GM19351 (cell line): ENCODE data around the gene ROMO1.
A peak's percentile ranks its signal among the peaks of the same experiment; 100 is the strongest.
"Not testable (repeated sequence)": the region's sequence is repeated elsewhere in the genome, so short reads cannot be mapped to it uniquely, and the experiment has no call there.

Experiments used
- ATAC-seq: cut with Tn5 transposase; IDR thresholded peaks from one replicate; pipeline ENCODE4 v1.9.1; 2021; ENCODE audit warnings: mild to moderate bottlenecking, moderate library complexity; ENCODE audit not compliant: unreplicated experiment

Gene ROMO1

DNA sequence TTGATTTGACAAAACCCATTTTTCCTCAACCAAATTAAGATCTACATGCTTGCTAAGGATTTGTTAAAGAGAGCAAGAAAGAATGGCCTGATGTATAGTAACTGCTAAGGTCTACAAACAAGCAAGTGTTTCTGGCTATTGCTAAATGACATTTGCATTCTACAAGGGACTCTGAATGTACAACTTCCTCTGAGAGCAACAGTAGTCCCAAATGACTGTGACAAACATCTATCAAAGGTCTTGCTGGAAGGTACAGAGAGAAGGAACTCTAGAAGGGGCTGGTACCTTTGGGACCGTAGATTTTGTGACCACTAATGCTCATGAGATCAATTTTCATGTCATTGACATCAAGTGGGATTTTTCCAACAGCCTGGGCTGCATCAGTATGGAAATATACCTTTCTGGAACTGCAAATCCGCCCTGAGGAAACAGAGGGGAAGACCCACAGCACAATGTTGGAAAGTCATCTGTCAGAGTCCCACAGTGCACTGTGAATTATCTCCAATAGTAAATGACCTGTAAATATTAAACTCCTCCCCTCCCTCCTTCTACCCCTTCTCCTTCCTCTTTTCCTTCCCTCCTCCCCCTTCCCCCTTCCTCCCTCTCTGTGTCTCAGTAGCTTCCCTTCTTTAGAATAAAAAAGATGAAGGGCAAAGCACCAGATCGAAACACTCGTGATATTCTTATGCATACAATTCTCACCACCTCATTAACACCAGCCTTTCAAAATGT is 18.6 kb upstream of the ROMO1 start:
- no peak for ATAC-seq

DNA sequence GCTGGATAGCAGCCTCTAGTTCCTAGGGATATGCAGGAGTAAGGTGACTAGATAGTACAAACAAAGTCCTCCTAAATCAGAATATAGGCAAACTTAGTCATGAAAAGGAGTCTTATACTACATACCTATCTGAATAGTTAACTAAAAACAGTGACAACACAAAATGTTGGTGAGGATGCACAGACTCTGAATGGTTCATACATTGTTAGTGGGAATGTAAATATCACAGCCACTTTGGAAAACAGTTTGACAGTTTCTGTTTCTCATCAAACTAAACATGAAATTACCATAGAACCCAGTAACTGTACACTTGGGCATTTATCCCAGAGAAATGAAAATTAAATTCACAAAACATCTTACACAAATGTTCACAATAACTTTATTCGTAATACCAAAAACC is 17.2 kb upstream of the ROMO1 start:
- no peak for ATAC-seq

DNA sequence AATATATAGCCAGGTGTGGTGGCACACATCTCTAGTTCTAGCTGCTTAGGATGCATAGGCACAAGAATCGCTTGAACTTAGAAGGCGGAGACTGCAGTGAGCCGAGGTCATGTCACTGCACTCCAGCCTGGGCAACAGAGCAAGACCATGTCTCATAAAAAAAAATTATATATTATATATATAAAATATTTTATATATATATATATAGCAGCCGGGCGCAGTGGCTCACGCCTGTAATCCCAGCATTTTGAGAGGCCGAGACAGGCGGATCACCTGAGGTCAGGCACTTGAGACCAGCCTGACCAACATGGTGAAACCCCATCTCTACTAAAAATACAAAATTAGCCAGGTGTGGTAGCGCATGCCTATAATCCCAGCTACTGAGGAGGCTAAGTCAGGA is 13.8 kb upstream of the ROMO1 start:
- ATAC-seq = not testable (repeated sequence)

DNA sequence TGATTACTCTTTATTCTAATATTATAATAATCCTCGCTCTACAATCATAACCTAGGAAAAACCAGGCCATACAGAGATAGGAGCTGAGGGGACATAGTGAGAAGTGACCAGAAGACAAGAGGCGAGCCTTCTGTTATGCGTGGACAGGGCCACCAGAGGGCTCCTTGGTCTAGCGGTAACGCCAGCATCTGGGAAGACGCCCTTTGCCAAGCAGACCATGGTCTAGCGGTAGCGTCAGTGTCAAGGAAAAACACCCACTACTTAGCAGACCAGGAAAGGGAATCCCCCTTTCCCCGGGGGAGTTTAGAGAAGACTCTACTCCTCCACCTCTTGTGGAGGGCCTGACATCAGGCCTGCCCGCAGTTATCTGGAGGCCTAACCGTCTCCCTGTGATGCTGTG is 12.3 kb upstream of the ROMO1 start:
- not testable (repeated sequence) for ATAC-seq

DNA sequence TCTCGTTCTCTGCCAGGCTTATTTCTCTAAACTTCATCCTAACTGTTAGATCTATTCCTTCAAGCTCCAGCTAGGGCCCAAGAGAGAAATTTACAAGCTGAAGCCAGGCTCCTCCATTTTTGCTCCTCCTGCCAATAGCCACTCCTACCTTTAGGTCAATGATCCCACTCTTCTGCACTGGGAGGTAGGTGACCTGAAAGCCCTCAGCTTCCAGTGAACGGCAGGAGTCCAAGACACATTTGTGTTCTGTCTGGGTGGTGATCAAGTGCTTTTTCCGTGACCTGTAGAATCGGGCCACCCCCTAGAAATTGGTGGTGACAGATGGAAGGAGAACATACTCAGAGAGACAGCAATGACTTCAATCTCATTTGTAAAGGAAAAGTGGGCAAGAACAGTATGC is 8.9 kb upstream of the ROMO1 start:
- no peak for ATAC-seq

DNA sequence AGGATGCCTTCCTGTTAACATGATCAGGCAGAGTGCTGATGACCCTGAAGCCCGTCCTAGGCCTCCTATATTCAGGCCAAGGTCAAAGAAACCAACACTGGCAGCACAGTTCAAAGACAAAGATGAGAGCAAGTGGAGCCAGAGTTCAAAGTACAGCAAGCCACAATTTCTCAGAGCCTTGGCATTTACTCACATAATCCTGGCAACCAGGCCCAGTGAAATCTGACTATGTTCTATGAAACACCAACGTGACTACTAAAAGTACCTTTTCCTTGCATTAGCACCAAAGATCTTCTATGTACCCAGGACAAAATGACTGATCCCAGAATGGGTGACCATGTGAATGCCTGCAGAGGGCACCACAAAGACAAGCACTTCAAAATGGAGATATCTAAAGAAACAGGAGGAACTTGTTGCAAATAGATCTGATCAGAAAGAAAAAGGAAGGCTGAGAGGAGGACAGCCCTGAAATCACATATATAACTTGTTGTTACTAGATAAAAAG is 3.9 kb upstream of the ROMO1 start:
- no peak for ATAC-seq

DNA sequence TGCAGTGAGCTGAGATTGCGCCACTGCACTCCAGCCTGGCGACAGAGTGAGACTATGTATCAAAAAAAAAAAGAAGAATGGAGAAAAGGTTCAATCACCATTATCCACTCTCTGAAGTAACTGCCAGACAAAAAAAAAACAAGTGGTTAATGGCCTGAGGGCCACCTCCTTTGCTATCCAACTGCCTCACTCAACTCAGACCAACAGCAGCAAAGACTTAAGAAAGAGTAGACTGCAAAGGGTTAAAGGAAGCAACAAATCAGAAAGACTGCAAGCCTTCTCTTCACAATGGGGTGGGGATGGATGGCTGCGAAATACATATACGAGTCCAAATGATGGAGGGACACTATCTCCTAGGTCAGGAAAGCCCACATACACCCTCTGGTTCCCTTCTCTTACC is 3.2 kb upstream of the ROMO1 start:
- ATAC-seq = no peak

DNA sequence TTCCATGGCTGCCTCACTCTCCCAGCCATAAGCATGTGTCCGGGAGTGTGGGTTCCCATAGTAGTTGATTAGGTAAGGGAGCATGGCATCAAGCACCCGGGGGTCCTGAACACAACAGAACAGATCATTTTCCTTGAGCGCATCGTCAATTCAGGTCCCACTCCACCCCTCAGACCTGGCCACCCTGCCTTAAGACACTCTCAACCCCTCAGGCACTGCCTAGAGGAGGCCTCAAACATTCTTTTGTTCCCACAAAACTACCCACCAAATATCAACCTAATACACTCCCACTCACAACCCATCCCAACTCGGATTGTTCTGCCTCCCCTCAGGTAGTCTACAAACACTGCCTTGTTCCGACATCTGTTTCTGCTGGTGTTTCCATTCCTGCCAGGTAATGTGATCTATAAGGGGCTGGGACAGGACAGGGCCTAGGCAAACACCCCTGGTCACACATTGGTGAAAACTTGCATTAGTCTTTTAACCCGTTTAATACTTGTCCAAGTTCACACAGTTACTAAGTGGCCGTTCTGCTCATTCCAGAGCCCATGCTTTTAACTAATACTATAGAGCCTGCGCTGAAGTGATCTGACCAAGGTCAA is 1.4 kb upstream of the ROMO1 start:
- ATAC-seq = no peak

DNA sequence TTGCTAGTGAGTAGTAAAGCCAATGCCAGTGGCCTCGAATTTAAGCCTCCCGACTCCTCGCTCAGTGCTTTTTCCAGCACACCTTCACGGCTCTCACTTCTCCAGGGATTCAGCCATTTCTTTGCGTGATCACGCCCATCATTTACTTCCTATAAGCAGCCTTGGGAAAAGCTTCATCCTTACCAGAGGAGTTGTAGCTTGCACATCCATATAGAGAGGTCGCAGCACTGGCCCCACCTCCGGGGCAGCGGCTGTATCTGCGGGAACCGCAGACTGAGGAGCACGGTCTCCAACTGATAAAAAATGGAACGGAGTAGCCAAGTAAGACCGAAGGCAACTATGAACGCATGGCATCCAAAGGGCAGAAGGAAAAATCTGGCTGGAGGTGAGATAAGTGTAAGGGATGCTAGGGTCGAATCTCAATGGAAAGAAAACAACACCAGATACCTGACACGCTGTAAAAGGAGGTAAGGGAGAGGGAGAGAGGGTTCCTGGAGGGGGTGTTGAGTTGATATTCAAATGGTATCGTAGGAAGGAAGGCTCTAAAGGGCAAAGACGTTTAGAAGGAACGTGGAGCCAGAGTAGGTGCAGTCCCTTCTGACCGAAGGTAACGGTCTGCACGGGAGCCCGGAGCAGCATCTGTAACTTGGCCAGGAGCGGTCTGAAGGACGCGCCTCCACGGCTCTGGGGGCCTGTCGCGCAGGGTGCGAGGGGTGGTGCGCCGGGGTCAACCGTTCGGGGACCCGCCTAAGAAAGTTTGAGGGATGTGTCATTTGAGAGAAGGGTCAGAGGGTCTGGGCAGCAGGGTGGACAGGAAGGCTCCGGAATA is 693 bp upstream of the ROMO1 start:
- peak; percentile 28 for ATAC-seq

DNA sequence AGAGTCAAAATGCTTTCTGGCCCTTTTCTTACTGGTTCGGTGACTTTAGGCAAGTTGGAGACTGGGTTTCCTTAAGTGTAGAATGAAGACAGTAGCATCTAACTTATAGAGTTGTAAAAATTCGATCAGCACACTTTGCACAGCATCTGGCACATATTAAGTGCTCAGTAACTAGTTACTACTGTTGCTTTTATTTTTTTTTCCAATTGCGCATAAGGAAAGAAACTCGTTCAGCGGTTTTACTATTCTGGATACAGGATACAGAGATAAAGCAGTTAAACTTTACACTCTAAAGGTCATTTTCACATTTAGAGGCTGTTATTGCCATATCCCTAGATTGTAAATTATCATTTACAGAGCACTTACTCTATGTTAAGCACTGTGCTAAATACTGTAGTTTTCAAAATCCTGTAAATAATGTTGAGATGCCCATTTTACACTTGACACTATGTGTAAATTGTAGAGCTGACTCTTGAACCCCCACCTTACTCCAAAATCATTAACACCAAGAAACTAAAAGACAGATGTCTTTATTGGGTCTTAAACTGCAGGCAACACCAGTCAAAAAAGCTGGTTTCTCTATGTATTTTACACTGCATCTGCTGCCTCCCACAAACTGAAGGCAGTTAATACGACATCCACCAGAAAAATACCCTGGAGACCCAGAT is 886 bp downstream of the ROMO1 start:
- ATAC-seq = no peak

DNA sequence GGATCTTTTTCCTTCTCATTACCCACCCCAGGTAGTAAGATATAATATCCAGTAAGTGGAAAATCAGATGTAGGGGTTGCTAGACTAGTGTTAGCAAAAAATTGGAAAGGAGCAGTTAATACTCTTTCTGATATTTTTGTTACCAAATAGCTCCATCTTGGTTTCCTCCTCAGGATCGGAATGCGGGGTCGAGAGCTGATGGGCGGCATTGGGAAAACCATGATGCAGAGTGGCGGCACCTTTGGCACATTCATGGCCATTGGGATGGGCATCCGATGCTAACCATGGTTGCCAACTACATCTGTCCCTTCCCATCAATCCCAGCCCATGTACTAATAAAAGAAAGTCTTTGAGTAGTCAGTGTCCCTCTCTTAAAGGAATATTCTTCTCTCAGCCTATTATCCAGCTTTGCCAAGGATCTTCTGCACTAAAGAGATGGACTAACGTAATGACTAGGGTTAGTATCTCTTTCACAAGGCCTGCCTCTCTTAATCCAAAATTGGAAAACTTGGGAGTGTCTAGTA is 1.5 kb downstream of the ROMO1 start:
- ATAC-seq = no peak

DNA sequence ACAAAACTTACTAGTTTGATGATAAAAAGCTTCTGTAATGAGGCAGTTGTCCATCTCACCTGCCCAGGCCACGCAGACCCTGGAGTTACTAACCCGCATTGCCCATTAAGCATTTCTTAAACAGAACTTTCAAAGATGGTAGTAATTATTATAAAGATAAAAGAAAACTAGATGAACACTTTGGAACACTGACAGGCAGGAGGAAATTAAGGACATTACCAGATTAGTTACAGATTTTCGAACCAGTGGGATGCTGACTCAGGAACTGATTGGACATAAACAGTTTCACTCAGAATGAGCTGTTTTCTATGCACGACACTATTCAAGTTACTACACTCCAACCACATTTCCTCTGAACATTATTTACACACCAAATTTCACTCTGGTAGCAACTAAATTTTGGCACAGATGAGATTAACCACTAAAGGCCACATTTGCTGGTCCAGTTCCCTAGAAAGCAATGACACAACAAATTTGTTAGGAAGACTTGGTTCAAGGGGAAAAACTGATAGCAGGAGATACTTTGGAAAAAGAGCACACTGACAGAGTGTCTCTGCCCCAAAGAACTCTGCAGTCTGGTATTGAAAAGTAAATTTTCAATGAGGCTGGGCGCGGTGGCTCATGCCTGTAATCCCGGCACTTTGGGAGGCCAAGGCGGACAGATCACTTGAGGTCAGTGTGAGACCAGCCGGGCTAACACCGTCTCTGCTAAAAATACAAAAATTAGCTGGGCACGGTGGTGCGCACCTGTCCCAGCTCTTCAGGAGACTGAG is 3.0 kb downstream of the ROMO1 start:
- no peak for ATAC-seq

DNA sequence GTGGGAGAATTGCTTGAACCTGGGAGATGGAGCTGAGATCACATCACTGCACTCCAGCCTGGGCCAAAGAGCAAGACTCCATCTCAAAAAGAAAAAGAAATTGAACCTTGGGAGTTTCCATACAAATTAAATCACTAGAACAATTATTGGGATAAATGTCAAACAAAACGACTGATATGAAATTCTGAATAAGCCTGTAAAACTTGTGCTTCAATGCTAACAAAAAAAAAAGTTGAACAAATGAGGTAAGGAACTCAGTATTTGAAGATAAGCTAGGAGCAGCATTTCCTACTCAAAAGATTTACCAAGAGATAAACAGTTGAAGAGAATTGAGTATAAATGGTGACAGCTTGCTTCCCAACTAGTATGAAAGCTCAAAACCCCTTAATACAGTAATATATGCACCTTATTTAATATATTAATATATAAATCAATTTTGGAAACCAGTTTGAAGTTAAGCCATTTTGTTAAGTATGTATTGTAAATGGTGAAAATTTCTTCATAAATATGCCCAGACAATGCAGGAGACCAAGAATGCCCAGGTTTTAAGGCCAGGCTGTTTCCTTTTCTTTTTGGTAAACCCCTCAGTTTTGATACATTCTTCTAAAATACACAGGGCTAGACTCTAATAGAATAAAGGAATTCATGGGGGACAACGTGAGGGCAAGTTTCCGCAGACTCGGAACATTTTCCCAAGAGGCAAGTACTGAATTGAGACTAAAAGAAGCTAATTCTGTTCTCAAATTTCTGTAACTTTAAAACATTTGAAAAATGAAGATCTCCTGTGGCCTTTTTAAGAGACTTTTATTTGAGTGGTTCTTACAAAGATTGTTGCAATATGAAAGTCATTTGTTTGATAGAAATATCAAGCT is 3.9 kb downstream of the ROMO1 start:
- no peak for ATAC-seq

DNA sequence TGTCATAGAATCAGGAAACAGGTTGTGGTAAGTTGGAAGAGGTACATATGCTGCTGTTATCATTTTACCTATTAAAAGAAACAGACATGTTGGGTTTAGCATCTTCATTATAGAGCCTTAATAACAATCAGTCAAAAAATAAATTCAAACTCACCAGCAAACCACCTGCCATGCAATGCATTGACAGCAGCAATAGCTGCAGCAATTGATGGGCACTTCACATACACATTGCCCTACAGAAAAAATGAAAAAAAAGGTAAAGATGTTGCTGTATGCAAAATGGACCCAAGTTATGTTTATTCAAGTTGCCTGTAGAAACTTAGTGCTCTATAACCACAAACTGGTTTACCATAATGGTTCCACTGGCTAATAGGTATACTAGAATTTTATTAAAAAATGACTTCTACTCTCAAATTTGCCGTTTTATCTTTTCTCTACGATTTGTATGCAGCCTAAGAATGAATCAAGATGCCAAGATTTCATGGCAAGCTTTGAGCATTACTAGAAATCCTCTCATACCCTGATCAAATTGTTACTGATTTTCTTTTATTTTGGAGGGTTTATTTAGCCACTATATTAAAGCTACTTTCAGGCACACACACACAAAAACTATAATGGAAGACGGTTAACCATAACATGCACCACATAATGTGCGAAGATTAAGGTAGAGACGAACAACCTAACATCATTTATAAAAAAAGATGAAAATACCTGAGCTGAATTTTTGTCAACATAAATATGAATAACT is 5.5 kb downstream of the ROMO1 start:
- ATAC-seq = no peak

DNA sequence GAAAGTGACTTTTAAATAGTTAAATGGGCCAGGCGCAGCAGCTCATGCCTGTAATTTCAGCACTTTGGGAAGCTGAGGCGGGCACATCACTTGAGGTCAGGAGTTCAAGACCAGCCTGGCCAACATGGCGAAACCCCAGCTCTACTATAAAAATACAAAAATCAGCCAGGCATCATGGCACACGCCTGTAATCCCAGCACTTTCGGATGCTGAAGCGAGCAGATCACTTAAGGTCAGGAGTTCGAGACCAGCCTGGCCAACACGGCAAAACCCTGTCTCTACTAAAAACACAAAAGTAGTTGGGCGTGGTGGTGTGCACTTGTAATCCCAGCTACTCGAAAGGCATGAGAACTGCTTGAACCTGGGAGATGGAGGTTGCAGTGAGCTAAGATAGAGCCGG is 6.7 kb downstream of the ROMO1 start:
- ATAC-seq = not testable (repeated sequence)

DNA sequence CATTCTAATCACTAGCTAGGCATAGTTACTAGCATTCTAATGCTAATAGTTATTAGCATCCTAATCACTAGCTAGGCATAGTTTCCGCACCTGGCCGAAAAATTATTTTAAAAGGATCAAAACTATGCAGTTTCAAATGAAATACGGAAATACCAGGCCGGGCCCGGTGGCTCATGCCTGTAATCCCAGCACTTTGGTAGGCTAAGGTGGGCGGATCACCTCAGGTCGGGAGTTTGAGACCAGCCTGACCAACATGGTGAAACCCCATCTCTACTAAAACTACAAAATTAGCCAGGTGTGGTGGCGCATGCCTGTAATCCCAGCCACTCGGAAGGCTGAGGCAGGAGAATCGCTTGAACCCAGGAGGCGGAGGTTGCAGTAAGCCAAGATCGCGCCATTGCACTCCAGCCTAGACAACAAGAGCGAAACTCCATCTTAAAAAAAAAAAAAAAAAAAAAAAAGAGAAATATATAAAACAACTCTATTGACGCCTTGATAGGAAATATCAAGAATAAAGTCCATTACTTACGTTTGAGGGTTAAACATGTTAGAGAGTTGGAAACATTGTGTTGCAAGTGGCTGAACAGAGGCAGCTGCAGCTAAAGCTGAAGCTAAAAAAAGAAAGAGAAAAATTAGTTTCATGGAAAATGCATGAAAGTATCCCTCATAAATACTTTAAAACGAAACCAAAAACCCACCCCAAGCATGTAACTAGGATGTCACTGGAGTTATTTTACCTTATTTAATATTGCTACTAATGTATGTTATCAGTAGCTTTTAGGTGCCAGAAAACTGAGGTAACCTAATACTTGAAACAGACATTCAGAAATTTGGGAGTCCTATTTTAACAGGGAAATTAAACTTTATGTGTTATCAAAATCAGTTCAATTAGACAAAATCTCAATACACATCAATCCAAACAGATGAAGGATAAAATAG is 7.7 kb downstream of the ROMO1 start:
- not testable (repeated sequence) for ATAC-seq

DNA sequence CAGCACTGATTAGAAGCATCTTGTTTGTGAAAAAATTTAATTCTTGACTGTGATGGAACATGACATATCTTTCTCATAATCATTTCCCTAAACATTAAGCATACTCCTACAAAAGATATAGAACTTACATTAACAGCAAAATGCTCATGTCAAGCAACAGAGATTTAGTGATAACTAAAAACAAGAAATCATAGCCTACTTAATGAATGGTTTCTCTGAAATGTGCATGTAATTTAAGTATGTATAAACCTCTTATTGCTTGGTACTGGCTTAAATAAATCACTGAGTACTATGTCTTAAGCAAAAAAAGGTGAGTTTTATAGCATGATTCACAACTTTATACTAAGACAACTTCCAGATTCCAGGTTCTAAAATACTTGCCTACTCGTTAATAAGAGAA is 9.3 kb downstream of the ROMO1 start:
- ATAC-seq = no peak
